ENCODE results near the gene CCDC88B. TPM values are rescaled to one million over a fixed set of nuclear protein-coding genes. Genes with fewer than 3 reads are reported as not detected.
A peak's percentile ranks its signal among the peaks of the same experiment; 100 is the strongest.

Gene CCDC88B
- total and polyA plus RNA-seq, 9 of the 15 experiments (the other 6 are each of a cell fraction or from before 2014, with no cell fraction given), result 0.13 to 18.1 (median 7.9) TPM

DNA sequence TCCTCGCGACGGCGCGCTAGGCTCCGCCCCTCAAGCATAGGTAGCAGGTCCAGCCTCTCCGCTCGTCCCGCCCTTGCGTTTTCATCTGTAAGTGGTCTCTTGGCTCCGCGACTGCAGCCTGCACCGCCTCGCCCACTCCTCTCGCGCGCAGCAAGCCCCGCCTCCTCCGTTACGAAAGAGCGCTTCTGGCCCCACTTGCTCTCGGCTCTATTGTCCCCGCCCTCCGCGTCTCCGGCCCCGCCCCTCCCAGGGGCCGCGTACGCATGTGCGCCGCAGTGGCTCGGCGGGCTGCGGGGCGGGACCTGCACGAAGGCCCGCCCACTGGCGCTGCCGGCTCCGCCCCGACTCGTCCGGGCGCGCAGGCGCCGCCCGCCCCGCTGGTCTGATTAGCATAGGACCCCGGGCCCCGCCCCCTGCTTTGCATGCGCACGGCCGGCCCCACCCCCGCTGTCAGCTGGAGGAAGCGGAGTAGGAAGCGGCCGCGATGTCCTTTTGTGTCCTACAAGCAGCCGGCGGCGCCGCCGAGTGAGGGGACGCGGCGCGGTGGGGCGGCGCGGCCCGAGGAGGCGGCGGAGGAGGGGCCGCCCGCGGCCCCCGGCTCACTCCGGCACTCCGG is 34.8 kb upstream of the CCDC88B start, which contains the start of gene ESRRA (continued):
- TF ChIP-seq KDM4B (IDR thresholded peaks at IDR 0.05; ENCODE audit: borderline replicate concordance in 2 of 2, low read depth in 1 of 2), result no peak
- TF ChIP-seq, protein P1, sequence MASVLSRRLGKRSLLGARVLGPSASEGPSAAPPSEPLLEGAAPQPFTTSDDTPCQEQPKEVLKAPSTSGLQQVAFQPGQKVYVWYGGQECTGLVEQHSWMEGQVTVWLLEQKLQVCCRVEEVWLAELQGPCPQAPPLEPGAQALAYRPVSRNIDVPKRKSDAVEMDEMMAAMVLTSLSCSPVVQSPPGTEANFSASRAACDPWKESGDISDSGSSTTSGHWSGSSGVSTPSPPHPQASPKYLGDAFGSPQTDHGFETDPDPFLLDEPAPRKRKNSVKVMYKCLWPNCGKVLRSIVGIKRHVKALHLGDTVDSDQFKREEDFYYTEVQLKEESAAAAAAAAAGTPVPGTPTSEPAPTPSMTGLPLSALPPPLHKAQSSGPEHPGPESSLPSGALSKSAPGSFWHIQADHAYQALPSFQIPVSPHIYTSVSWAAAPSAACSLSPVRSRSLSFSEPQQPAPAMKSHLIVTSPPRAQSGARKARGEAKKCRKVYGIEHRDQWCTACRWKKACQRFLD (CRISPR knock-in tag; IDR thresholded peaks at IDR 0.05), result no peak
- TF ChIP-seq STAT5B (CRISPR knock-in tag; IDR thresholded peaks at IDR 0.05), result no peak
- no peak for TF ChIP-seq HMG20B (CRISPR knock-in tag; IDR thresholded peaks at IDR 0.05)
- TF ChIP-seq, protein P2, sequence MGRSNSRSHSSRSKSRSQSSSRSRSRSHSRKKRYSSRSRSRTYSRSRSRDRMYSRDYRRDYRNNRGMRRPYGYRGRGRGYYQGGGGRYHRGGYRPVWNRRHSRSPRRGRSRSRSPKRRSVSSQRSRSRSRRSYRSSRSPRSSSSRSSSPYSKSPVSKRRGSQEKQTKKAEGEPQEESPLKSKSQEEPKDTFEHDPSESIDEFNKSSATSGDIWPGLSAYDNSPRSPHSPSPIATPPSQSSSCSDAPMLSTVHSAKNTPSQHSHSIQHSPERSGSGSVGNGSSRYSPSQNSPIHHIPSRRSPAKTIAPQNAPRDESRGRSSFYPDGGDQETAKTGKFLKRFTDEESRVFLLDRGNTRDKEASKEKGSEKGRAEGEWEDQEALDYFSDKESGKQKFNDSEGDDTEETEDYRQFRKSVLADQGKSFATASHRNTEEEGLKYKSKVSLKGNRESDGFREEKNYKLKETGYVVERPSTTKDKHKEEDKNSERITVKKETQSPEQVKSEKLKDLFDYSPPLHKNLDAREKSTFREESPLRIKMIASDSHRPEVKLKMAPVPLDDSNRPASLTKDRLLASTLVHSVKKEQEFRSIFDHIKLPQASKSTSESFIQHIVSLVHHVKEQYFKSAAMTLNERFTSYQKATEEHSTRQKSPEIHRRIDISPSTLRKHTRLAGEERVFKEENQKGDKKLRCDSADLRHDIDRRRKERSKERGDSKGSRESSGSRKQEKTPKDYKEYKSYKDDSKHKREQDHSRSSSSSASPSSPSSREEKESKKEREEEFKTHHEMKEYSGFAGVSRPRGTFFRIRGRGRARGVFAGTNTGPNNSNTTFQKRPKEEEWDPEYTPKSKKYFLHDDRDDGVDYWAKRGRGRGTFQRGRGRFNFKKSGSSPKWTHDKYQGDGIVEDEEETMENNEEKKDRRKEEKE (IDR thresholded peaks at IDR 0.05; ENCODE audit: borderline replicate concordance in 1 of 2, control insufficient read depth in 1 of 2, low read depth in 2 of 2, low read length in 1 of 2), result no peak
- no peak for TF ChIP-seq ZNF75A (CRISPR knock-in tag; IDR thresholded peaks at IDR 0.05)
- no peak for TF ChIP-seq NR2C1 (IDR thresholded peaks at IDR 0.05)
- TF ChIP-seq NR2C1 (tag; IDR thresholded peaks at IDR 0.05), result no peak
- TF ChIP-seq, protein P3, sequence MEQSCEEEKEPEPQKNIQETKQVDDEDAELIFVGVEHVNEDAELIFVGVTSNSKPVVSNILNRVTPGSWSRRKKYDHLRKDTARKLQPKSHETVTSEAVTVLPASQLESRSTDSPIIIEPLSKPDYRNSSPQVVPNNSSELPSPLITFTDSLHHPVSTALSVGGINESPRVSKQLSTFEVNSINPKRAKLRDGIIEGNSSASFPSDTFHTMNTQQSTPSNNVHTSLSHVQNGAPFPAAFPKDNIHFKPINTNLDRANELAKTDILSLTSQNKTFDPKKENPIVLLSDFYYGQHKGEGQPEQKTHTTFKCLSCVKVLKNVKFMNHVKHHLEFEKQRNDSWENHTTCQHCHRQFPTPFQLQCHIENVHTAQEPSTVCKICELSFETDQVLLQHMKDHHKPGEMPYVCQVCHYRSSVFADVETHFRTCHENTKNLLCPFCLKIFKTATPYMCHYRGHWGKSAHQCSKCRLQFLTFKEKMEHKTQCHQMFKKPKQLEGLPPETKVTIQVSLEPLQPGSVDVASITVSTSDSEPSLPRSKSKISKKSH (CRISPR knock-in tag; IDR thresholded peaks at IDR 0.05), result no peak
- peak; percentile 98 for TF ChIP-seq NRF1 (conservative IDR thresholded peaks at IDR 0.05 in 1 of 2, IDR thresholded peaks at IDR 0.05 in 1 of 2)
- no peak for TF ChIP-seq TSC22D4 (tag; IDR thresholded peaks at IDR 0.05)
- TF ChIP-seq, protein P4, sequence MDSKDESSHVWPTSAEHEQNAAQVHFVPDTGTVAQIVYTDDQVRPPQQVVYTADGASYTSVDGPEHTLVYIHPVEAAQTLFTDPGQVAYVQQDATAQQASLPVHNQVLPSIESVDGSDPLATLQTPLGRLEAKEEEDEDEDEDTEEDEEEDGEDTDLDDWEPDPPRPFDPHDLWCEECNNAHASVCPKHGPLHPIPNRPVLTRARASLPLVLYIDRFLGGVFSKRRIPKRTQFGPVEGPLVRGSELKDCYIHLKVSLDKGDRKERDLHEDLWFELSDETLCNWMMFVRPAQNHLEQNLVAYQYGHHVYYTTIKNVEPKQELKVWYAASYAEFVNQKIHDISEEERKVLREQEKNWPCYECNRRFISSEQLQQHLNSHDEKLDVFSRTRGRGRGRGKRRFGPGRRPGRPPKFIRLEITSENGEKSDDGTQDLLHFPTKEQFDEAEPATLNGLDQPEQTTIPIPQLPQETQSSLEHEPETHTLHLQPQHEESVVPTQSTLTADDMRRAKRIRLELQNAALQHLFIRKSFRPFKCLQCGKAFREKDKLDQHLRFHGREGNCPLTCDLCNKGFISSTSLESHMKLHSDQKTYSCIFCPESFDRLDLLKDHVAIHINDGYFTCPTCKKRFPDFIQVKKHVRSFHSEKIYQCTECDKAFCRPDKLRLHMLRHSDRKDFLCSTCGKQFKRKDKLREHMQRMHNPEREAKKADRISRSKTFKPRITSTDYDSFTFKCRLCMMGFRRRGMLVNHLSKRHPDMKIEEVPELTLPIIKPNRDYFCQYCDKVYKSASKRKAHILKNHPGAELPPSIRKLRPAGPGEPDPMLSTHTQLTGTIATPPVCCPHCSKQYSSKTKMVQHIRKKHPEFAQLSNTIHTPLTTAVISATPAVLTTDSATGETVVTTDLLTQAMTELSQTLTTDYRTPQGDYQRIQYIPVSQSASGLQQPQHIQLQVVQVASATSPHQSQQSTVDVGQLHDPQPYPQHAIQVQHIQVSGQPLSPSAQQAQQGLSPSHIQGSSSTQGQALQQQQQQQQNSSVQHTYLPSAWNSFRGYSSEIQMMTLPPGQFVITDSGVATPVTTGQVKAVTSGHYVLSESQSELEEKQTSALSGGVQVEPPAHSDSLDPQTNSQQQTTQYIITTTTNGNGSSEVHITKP (IDR thresholded peaks at IDR 0.05; ENCODE audit: partially characterized antibody), result no peak
- TF ChIP-seq, protein P5, sequence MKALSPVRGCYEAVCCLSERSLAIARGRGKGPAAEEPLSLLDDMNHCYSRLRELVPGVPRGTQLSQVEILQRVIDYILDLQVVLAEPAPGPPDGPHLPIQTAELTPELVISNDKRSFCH (CRISPR knock-in tag; IDR thresholded peaks at IDR 0.05), result no peak
- TF ChIP-seq, protein P5 (tag; IDR thresholded peaks at IDR 0.05), result no peak
- TF ChIP-seq MAFK (IDR thresholded peaks at IDR 0.05; ENCODE audit: low read length), result no peak
- TF ChIP-seq MAFG (tag; conservative IDR thresholded peaks at IDR 0.05), result no peak
- 0 out of 2 replicates have a peak, but pooled peaks have one; percentile 50 for TF ChIP-seq POLR2H (tag; IDR thresholded peaks at IDR 0.05; ENCODE audit: low read depth)
- no peak for TF ChIP-seq GTF2F1 (IDR thresholded peaks at IDR 0.05; ENCODE audit: low read depth, low read length)
